Measurements from ENCODE around the gene ABI3BP.

ABI3BP gene

DNA sequence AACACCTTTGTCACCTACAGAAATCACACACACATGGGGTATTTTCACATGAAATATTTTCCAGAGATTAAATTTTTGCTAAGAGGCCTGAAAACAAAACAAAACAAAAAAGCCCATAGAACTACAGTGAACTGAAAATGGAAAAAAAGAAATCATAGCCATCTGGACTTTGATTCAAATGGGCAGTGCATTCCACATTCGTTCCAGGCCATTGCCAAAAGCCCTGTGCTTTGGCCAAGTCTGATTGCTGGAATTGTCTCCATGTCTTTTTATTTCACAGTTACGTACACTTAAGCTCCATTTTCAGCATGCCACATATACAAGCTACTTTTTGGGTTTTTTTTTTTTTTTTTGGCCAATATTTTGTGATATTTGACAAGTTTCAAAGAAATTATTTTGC lies 236.8 kb downstream of the ABI3BP start:
- ChIA-PET POLR2A (ENCODE audit: low non-redundant PET) (no interaction called here), CTCF (interaction anchor here (0.7 kb wide), 1 partner anchor 439 kb away, joined by 5 read pairs; no protein-coding TSS in a partner anchor)
- TF ChIP-seq CTCF (conservative IDR thresholded peaks at IDR 0.05; ENCODE audit: low read depth), result no peak
- DNase-seq (ENCODE audit: low spot score), result no peak
- H3K27ac ChIP-seq, result no peak overlapping the region

DNA sequence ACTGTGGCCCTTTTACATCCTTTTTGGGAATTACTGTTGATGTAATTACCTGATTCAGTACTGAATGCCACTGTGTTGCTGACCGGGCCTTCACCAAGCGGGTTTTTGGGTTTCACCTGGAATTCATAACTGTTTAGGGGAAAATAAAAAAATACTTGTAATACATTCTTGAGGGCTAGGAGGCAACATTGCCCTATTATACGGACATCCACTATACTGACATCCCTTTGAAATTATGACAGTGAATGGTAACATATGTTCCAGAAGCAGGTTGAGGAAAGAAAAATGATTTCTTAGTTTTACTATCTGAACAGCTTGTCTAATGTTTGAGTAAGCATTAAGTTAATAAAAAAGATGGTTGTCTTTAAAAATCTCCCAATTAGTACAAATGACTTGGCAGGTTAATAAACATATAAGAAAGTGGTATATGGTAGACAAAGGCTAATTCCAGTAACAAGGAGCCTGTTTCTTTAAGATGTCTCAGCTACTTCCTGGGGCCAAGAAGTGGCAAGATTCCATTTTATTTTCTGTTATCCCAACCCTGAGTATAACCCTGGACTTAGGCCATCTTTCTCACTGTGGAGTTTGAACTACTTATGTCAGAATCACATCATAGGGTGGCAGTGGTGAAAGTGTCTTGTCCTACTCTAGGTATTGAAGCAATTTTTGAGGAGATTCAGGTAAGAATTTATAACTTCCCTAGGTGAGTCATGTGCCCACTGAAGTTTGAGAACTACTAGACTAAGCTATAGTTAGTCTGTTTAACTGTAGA lies 238.5 kb downstream of the ABI3BP start:
- no peak overlapping the region for H3K27ac ChIP-seq
- no peak for TF ChIP-seq CTCF (conservative IDR thresholded peaks at IDR 0.05; ENCODE audit: low read depth)
- DNase-seq (ENCODE audit: low spot score), result no peak
- POLR2A ChIA-PET (ENCODE audit: low non-redundant PET), result no interaction called here
- CTCF ChIA-PET, result interaction anchor here (0.6 kb wide), 2 partner anchors 12 to 14 kb away, joined by 4 read pairs; no protein-coding TSS in a partner anchor

GRCh38 chr3:100753846-100754245 lies 239.4 kb downstream of the ABI3BP start:
- POLR2A ChIA-PET (ENCODE audit: low non-redundant PET), result no interaction called here
- TF ChIP-seq CTCF (conservative IDR thresholded peaks at IDR 0.05; ENCODE audit: low read depth), result no peak
- H3K27ac ChIP-seq, result no peak overlapping the region
- CTCF ChIA-PET, result interaction anchor here (1.5 kb wide), 1 partner anchor 442 kb away, joined by 4 read pairs; no protein-coding TSS in a partner anchor
- DNase-seq (ENCODE audit: low spot score), result no peak

GRCh38 chr3:100748967-100749366 lies 244.3 kb downstream of the ABI3BP start:
- no peak overlapping the region for H3K27ac ChIP-seq
- CTCF ChIA-PET, result no interaction called here
- DNase-seq (ENCODE audit: low spot score), result no peak
- POLR2A ChIA-PET (ENCODE audit: low non-redundant PET), result no interaction called here
- no peak for TF ChIP-seq CTCF (conservative IDR thresholded peaks at IDR 0.05; ENCODE audit: low read depth)

GRCh38 chr3:100748220-100748619 lies 245.0 kb downstream of the ABI3BP start:
- H3K27ac ChIP-seq, result no peak overlapping the region
- ChIA-PET CTCF (no interaction called here), POLR2A (ENCODE audit: low non-redundant PET) (no interaction called here)
- TF ChIP-seq CTCF (conservative IDR thresholded peaks at IDR 0.05; ENCODE audit: low read depth), result no peak
- no peak for DNase-seq (ENCODE audit: low spot score)

- CTCF ChIA-PET, result interaction anchor here (0.6 kb wide), 1 partner anchor 450 kb away, joined by 3 read pairs; no protein-coding TSS in a partner anchor
- no peak for TF ChIP-seq CTCF (conservative IDR thresholded peaks at IDR 0.05; ENCODE audit: low read depth)
- POLR2A ChIA-PET (ENCODE audit: low non-redundant PET), result no interaction called here
- DNase-seq (ENCODE audit: low spot score), result no peak
- H3K27ac ChIP-seq, result no peak overlapping the region
Observed at GRCh38 chr3:100746092-100746491, 247.1 kb downstream of the ABI3BP start.

All from RWPE1 (cell line).